TTC549 (cell line): ENCODE measurements around the gene MECR.

ENCODE experiments used
- FAIRE-seq: peaks from 2 replicates; lab custom pipeline; 2012; peaks lifted over from hg19 to GRCh38; lab: Jason Lieb, UNC

The MECR gene

GRCh38 chr1:29230553-29231378 lies at the start of gene MECR:
MECR (minus strand) TSS chr1:29230934; CDS start chr1:29230906, 28 bp downstream.
- no peak for FAIRE-seq

- no peak for FAIRE-seq
Measured at GRCh38 chr1:29279951-29280391, 49.2 kb upstream of the MECR start.

- FAIRE-seq, result no peak
Measured at GRCh38 chr1:29279406-29279805, 48.7 kb upstream of the MECR start.

GRCh38 chr1:29278124-29278523 lies 47.4 kb upstream of the MECR start:
- FAIRE-seq, result no peak

- FAIRE-seq, result no peak
Measured at GRCh38 chr1:29275435-29275834, 44.7 kb upstream of the MECR start.

GRCh38 chr1:29272147-29272907 lies 41.6 kb upstream of the MECR start:
- no peak for FAIRE-seq

- FAIRE-seq, result no peak
Measured at GRCh38 chr1:29271724-29272123, 41.0 kb upstream of the MECR start.

GRCh38 chr1:29270929-29271521 lies 40.3 kb upstream of the MECR start:
- no peak for FAIRE-seq

- FAIRE-seq, result no peak
Measured at GRCh38 chr1:29269382-29269781, 38.6 kb upstream of the MECR start.

- FAIRE-seq, result no peak
Measured at GRCh38 chr1:29267321-29268070, 36.8 kb upstream of the MECR start.

- FAIRE-seq, result no peak
Measured at GRCh38 chr1:29266912-29267311, 36.2 kb upstream of the MECR start.

GRCh38 chr1:29264773-29265389 lies 34.1 kb upstream of the MECR start:
- no peak for FAIRE-seq

- no peak for FAIRE-seq
Measured at GRCh38 chr1:29260531-29260930, 29.8 kb upstream of the MECR start.

- no peak for FAIRE-seq
Measured at GRCh38 chr1:29259802-29260441, 29.2 kb upstream of the MECR start.

- no peak for FAIRE-seq
Measured at GRCh38 chr1:29258976-29259801, 28.5 kb upstream of the MECR start.

- FAIRE-seq, result no peak
Measured at GRCh38 chr1:29258189-29258975, 27.6 kb upstream of the MECR start.

GRCh38 chr1:29256979-29257804 lies 26.5 kb upstream of the MECR start:
- FAIRE-seq, result no peak

GRCh38 chr1:29256394-29256793 lies 25.7 kb upstream of the MECR start:
- FAIRE-seq, result no peak
